HG03066 (cell line): Measurements from ENCODE around the gene PFDN1.

Experiments
- ATAC-seq: cut with Tn5 transposase; IDR thresholded peaks from one replicate; pipeline ENCODE4 v1.9.1; 2021; ENCODE audit warnings: low read depth; ENCODE audit not compliant: unreplicated experiment

Gene PFDN1

GRCh38 chr5:140329739-140330481 lies 27.0 kb upstream of the PFDN1 start:
- no peak for ATAC-seq

GRCh38 chr5:140328036-140328764 lies 25.3 kb upstream of the PFDN1 start:
- no peak for ATAC-seq

- no peak for ATAC-seq
Observed at GRCh38 chr5:140327589-140327988, 24.7 kb upstream of the PFDN1 start.

- ATAC-seq: no peak
Observed at GRCh38 chr5:140325486-140325885, 22.6 kb upstream of the PFDN1 start.

- ATAC-seq: no peak
Observed at GRCh38 chr5:140324617-140325241, 21.8 kb upstream of the PFDN1 start.

- no peak for ATAC-seq
Observed at GRCh38 chr5:140324041-140324600, 21.2 kb upstream of the PFDN1 start.

GRCh38 chr5:140322751-140323731 lies 20.1 kb upstream of the PFDN1 start:
- ATAC-seq: no peak

GRCh38 chr5:140321796-140322195 lies 18.9 kb upstream of the PFDN1 start:
- ATAC-seq: peak; percentile 52

- ATAC-seq: no peak
Observed at GRCh38 chr5:140319833-140320232, 16.9 kb upstream of the PFDN1 start.

GRCh38 chr5:140318792-140319191 lies 15.9 kb upstream of the PFDN1 start:
- ATAC-seq: no peak

- ATAC-seq: no peak
Observed at GRCh38 chr5:140317859-140318258, 15.0 kb upstream of the PFDN1 start.

- no peak for ATAC-seq
Observed at GRCh38 chr5:140312791-140313189, 9.9 kb upstream of the PFDN1 start.

GRCh38 chr5:140312067-140312790 lies 9.3 kb upstream of the PFDN1 start:
- ATAC-seq: no peak

- no peak for ATAC-seq
Observed at GRCh38 chr5:140311011-140311467, 8.1 kb upstream of the PFDN1 start.

GRCh38 chr5:140310434-140310833 lies 7.5 kb upstream of the PFDN1 start:
- ATAC-seq: no peak

GRCh38 chr5:140309706-140310249 lies 6.9 kb upstream of the PFDN1 start:
- ATAC-seq: no peak

- no peak for ATAC-seq
Observed at GRCh38 chr5:140305471-140305870, 2.6 kb upstream of the PFDN1 start.

- no peak for ATAC-seq
Observed at GRCh38 chr5:140303966-140304365, 1.1 kb upstream of the PFDN1 start.

- no peak for ATAC-seq
Observed at GRCh38 chr5:140301136-140301535, 1.8 kb downstream of the PFDN1 start.
